ENCODE data around the gene CSTPP1. TPM values are rescaled to one million over a fixed set of nuclear protein-coding genes. Genes with fewer than 3 reads are reported as not detected.
A peak's percentile ranks its signal among the peaks of the same experiment; 100 is the strongest.

The CSTPP1 gene
- total RNA-seq, 1 donor from 2014 or later: 30.0 TPM

- H3K4me3 Mint-ChIP-seq (ENCODE audit: unreplicated experiment): no peak overlapping the region
- no peak for DNase-seq (ENCODE audit: low spot score)
- H3K4me1 Mint-ChIP-seq (ENCODE audit: unreplicated experiment): peaks cover 19% of the 10 kb centered on the region
- TF ChIP-seq CTCF (IDR thresholded peaks at IDR 0.05; ENCODE audit: unreplicated experiment): no peak
- H3K27ac Mint-ChIP-seq (ENCODE audit: unreplicated experiment): peak overlapping the region; percentile 57
- peaks cover 5% of the 10 kb centered on the region for H3K36me3 Mint-ChIP-seq (ENCODE audit: low read depth, unreplicated experiment)
- H3K27me3 Mint-ChIP-seq (ENCODE audit: unreplicated experiment): peaks cover 18% of the 10 kb centered on the region
- no peaks in the 10 kb centered on the region for H3K9me3 Mint-ChIP-seq (ENCODE audit: unreplicated experiment)
These were observed 243.6 kb downstream of the CSTPP1 start for GRCh38 chr11:47180006-47180787.

GRCh38 chr11:47181271-47181670 lies 244.7 kb downstream of the CSTPP1 start:
- TF ChIP-seq CTCF (IDR thresholded peaks at IDR 0.05; ENCODE audit: unreplicated experiment): no peak
- no peaks in the 10 kb centered on the region for H3K36me3 Mint-ChIP-seq (ENCODE audit: low read depth, unreplicated experiment)
- no peak overlapping the region for H3K4me3 Mint-ChIP-seq (ENCODE audit: unreplicated experiment)

GRCh38 chr11:47182380-47182779 lies 245.8 kb downstream of the CSTPP1 start:
- H3K27me3 Mint-ChIP-seq (ENCODE audit: unreplicated experiment): peaks cover 6% of the 10 kb centered on the region

More at GRCh38 chr11:47181271-47181670, 244.7 kb downstream of the CSTPP1 start:
- H3K27me3 Mint-ChIP-seq (ENCODE audit: unreplicated experiment): peaks cover 11% of the 10 kb centered on the region
- peaks cover 9% of the 10 kb centered on the region for H3K4me1 Mint-ChIP-seq (ENCODE audit: unreplicated experiment)
- H3K27ac Mint-ChIP-seq (ENCODE audit: unreplicated experiment): no peak overlapping the region
- H3K9me3 Mint-ChIP-seq (ENCODE audit: unreplicated experiment): no peaks in the 10 kb centered on the region
- no peak for DNase-seq (ENCODE audit: low spot score)

GRCh38 chr11:47183031-47183856 lies 246.7 kb downstream of the CSTPP1 start:
- Mint-ChIP-seq H3K4me3 (ENCODE audit: unreplicated experiment) (peak overlapping the region; percentile 31), H3K27me3 (ENCODE audit: unreplicated experiment) (peaks cover 4% of the 10 kb centered on the region), H3K4me1 (ENCODE audit: unreplicated experiment) (no peaks in the 10 kb centered on the region), H3K36me3 (ENCODE audit: low read depth, unreplicated experiment) (no peaks in the 10 kb centered on the region), H3K27ac (ENCODE audit: unreplicated experiment) (no peak overlapping the region), H3K9me3 (ENCODE audit: unreplicated experiment) (no peaks in the 10 kb centered on the region)
- DNase-seq (ENCODE audit: low spot score): no peak
- TF ChIP-seq CTCF (IDR thresholded peaks at IDR 0.05; ENCODE audit: unreplicated experiment): no peak

More at GRCh38 chr11:47182380-47182779, 245.8 kb downstream of the CSTPP1 start:
- TF ChIP-seq CTCF (IDR thresholded peaks at IDR 0.05; ENCODE audit: unreplicated experiment): no peak
- DNase-seq (ENCODE audit: low spot score): no peak
- Mint-ChIP-seq H3K27ac (ENCODE audit: unreplicated experiment) (no peak overlapping the region), H3K9me3 (ENCODE audit: unreplicated experiment) (no peaks in the 10 kb centered on the region), H3K4me3 (ENCODE audit: unreplicated experiment) (no peak overlapping the region), H3K36me3 (ENCODE audit: low read depth, unreplicated experiment) (no peaks in the 10 kb centered on the region), H3K4me1 (ENCODE audit: unreplicated experiment) (peaks cover 6% of the 10 kb centered on the region)

Data from endothelial cell (in vitro differentiated cells).